ENCODE data around the gene HOXC9.
"Not testable (repeated sequence)": the region's sequence is repeated elsewhere in the genome, so short reads cannot be mapped to it uniquely, and the experiment has no call there.

Gene HOXC9

DNA sequence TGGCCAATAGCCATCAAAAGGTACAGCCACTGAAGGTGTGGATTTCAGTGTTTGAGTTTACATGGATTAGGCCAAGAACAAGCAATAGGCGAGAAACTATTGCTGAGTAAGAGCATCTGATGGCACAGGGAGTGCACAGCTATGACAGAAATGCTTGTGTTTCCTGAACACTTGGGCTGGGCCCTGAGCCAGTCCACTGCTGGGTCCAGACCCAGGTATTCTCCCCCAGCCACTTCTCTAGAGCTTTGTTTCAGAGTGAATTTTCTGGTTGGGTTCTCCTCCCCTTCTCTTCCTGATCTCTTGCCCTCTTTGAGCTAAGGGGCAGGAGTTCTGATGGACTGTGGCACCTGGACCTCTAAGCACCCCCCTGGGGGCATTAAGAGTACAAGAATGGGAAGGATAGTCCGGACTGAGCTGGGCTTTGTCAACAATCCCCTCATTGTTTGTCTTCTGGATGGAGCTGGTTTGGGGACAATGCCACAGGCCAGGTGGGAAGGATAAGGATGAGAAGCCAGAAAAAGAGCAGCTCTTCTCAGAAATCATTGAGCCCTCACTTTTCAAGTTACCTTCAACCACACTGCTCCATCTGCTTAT is 41.2 kb downstream of the HOXC9 start:
- TF ChIP-seq EZH2 (IDR thresholded peaks at IDR 0.05; ENCODE audit: borderline replicate concordance, low read depth, low read length, severe bottlenecking): no peak
- TF ChIP-seq, protein P1, sequence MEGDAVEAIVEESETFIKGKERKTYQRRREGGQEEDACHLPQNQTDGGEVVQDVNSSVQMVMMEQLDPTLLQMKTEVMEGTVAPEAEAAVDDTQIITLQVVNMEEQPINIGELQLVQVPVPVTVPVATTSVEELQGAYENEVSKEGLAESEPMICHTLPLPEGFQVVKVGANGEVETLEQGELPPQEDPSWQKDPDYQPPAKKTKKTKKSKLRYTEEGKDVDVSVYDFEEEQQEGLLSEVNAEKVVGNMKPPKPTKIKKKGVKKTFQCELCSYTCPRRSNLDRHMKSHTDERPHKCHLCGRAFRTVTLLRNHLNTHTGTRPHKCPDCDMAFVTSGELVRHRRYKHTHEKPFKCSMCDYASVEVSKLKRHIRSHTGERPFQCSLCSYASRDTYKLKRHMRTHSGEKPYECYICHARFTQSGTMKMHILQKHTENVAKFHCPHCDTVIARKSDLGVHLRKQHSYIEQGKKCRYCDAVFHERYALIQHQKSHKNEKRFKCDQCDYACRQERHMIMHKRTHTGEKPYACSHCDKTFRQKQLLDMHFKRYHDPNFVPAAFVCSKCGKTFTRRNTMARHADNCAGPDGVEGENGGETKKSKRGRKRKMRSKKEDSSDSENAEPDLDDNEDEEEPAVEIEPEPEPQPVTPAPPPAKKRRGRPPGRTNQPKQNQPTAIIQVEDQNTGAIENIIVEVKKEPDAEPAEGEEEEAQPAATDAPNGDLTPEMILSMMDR (IDR thresholded peaks at IDR 0.05; ENCODE audit: borderline replicate concordance, extremely low read depth, low read length, poor library complexity, severe bottlenecking): no peak

DNA sequence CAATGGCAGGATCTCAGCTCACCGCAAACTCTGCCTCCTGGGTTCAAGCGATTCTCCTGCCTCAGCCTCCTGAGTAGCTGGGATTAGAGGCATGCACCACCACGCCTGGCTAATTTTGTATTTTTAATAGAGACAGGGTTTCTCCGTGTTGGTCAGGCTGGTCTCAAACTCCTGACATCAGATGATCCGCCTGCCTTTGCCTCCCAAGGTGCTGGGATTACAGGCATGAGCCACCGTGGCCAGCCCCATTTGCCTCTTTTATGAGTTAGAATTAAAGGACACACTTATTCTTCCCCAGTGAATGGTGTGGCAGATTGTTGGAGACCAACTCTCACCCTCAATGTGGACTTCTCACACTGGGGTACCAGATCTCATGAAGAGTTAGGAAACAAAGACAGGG is 42.1 kb downstream of the HOXC9 start:
- not testable (repeated sequence) for ATAC-seq (ENCODE audit: insufficient read depth, low read depth); H3K79me2 ChIP-seq (ENCODE audit: insufficient read depth, low read length); H3K4me1 ChIP-seq (ENCODE audit: insufficient read depth, low read length)

More for the DNA sequence above, 41.2 kb downstream of the HOXC9 start:
- DNase-seq (no peak), ATAC-seq (ENCODE audit: insufficient read depth, low read depth) (no peak)
- H3K4me1 ChIP-seq (ENCODE audit: insufficient read depth, low read length): peaks cover 9% of the 10 kb centered on the region
- H4K20me1 ChIP-seq (ENCODE audit: insufficient read depth, low read length): no peaks in the 10 kb centered on the region
- no peak overlapping the region for H3K27ac ChIP-seq (ENCODE audit: low read length)
- H3K9ac ChIP-seq (ENCODE audit: low read depth, low read length): no peak overlapping the region
- peaks cover 45% of the 10 kb centered on the region for H3K27me3 ChIP-seq (ENCODE audit: insufficient read depth, low read length, poor library complexity)
- H3K9me3 ChIP-seq (ENCODE audit: insufficient read depth, low read length, severe bottlenecking): no peaks in the 10 kb centered on the region
- H3K4me3 ChIP-seq (ENCODE audit: low read depth in 1 of 2, low read length in 2 of 2): no peak overlapping the region
- no peaks in the 10 kb centered on the region for H3K79me2 ChIP-seq (ENCODE audit: insufficient read depth, low read length)
- no peaks in the 10 kb centered on the region for H3K36me3 ChIP-seq (ENCODE audit: insufficient read depth, low read length)
- H2AFZ ChIP-seq (ENCODE audit: low read depth, low read length): no peak overlapping the region
- no peak overlapping the region for H3K4me2 ChIP-seq (ENCODE audit: insufficient read depth, low read length)

DNA sequence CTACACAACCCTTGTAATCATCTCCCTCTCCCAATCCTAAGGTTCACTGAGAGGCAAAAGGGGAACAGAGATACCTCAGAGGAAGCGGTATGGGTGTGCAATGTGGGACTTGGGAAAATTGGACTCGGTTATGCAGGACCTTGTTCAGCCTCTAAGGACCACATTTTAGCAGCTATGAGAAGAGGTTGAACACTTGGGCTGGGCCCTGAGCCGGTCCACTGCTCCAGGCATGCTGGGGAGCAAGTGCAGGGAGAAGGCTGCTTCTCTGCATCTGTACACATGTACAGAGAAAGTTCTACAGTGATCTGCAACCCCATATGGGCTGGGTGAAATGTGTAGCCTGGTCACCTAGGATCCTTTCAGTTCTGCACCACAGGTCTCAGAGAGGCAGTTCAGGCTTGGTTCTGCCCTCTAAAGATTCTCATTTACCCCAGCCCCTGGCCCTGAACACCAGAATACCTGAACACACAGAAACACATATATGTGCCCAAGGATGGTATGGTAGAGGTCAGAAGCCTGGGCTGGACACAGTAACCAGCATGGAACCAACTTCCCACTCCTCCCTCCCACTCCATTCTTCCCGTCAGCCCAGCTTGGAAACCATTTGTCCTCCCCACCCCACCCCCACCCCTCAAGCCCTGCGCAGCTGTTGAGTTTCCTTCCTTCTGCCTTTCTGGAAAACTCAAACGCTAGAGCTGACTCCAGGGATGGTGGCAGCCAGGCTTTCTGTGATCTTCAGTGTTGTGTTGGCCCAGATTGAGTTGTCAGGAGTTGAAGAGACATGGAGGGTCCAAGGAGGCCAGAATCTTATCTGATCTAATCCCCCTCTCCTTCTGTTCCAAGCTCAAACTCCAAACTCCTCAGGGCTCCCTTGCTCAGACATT is 43.3 kb downstream of the HOXC9 start:
- TF ChIP-seq, protein P1 (IDR thresholded peaks at IDR 0.05; ENCODE audit: borderline replicate concordance, extremely low read depth, low read length, poor library complexity, severe bottlenecking): no peak
- no peak for TF ChIP-seq EZH2 (IDR thresholded peaks at IDR 0.05; ENCODE audit: borderline replicate concordance, low read depth, low read length, severe bottlenecking)
- ATAC-seq (ENCODE audit: insufficient read depth, low read depth) (no peak), DNase-seq (no peak)
- Histone ChIP-seq H3K27ac (ENCODE audit: low read length) (no peak overlapping the region), H3K27me3 (ENCODE audit: insufficient read depth, low read length, poor library complexity) (peaks cover 44% of the 10 kb centered on the region), H2AFZ (ENCODE audit: low read depth, low read length) (no peak overlapping the region), H3K79me2 (ENCODE audit: insufficient read depth, low read length) (no peaks in the 10 kb centered on the region), H3K4me3 (ENCODE audit: low read depth in 1 of 2, low read length in 2 of 2) (no peak overlapping the region), H3K4me2 (ENCODE audit: insufficient read depth, low read length) (no peak overlapping the region), H3K36me3 (ENCODE audit: insufficient read depth, low read length) (no peaks in the 10 kb centered on the region), H3K9ac (ENCODE audit: low read depth, low read length) (no peak overlapping the region), H3K4me1 (ENCODE audit: insufficient read depth, low read length) (peaks cover 9% of the 10 kb centered on the region), H3K9me3 (ENCODE audit: insufficient read depth, low read length, severe bottlenecking) (no peaks in the 10 kb centered on the region), H4K20me1 (ENCODE audit: insufficient read depth, low read length) (no peaks in the 10 kb centered on the region)

More for the DNA sequence above, 42.1 kb downstream of the HOXC9 start:
- H2AFZ ChIP-seq (ENCODE audit: low read depth, low read length); H3K4me3 ChIP-seq (ENCODE audit: low read depth in 1 of 2, low read length in 2 of 2); DNase-seq; H3K9ac ChIP-seq (ENCODE audit: low read depth, low read length); H3K4me2 ChIP-seq (ENCODE audit: insufficient read depth, low read length); H3K36me3 ChIP-seq (ENCODE audit: insufficient read depth, low read length); H4K20me1 ChIP-seq (ENCODE audit: insufficient read depth, low read length); H3K9me3 ChIP-seq (ENCODE audit: insufficient read depth, low read length, severe bottlenecking); H3K27ac ChIP-seq (ENCODE audit: low read length): not testable (repeated sequence)
- peaks cover 45% of the 10 kb centered on the region for H3K27me3 ChIP-seq (ENCODE audit: insufficient read depth, low read length, poor library complexity)

DNA sequence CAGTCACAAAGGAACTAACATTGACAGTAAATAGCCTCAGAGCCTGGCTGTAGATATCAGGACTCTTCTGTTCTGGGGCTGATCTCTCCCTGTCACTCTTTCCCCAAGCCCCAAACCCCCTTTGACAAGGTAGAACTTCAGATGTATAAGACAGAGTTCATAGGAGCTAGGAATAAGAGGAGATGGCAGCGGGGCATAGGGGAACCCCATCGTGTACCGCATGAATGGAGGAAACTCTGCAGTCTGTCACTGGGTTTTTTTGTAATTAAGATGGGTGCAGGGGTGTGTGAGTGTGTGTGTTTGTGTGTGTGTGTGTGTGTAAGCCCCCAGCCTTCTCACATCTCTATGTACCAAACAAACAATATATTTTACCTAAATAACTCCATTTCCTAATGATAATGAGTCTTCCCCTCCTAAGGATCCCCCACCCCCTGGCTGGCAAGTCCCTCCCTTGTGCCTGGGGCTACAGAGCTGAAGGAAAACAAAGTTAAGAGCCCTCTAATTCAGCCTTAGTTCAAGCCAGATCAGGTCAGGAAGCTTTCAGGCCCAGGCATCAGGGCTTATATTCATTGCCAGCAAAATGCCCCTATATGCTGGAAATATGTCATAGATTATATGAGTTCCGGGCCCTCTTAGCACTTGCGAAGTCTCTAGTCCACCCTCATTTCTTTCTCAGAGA is 44.6 kb downstream of the HOXC9 start:
- Histone ChIP-seq H2AFZ (ENCODE audit: low read depth, low read length) (no peak overlapping the region), H3K9ac (ENCODE audit: low read depth, low read length) (no peak overlapping the region), H3K79me2 (ENCODE audit: insufficient read depth, low read length) (no peaks in the 10 kb centered on the region), H3K27ac (ENCODE audit: low read length) (no peak overlapping the region), H3K36me3 (ENCODE audit: insufficient read depth, low read length) (no peaks in the 10 kb centered on the region), H3K9me3 (ENCODE audit: insufficient read depth, low read length, severe bottlenecking) (no peaks in the 10 kb centered on the region), H4K20me1 (ENCODE audit: insufficient read depth, low read length) (no peaks in the 10 kb centered on the region), H3K4me3 (ENCODE audit: low read depth in 1 of 2, low read length in 2 of 2) (no peak overlapping the region), H3K27me3 (ENCODE audit: insufficient read depth, low read length, poor library complexity) (peaks cover 45% of the 10 kb centered on the region), H3K4me2 (ENCODE audit: insufficient read depth, low read length) (no peak overlapping the region), H3K4me1 (ENCODE audit: insufficient read depth, low read length) (peaks cover 9% of the 10 kb centered on the region)
- TF ChIP-seq EZH2 (IDR thresholded peaks at IDR 0.05; ENCODE audit: borderline replicate concordance, low read depth, low read length, severe bottlenecking): no peak
- TF ChIP-seq, protein P1 (IDR thresholded peaks at IDR 0.05; ENCODE audit: borderline replicate concordance, extremely low read depth, low read length, poor library complexity, severe bottlenecking): no peak
- DNase-seq (no peak), ATAC-seq (ENCODE audit: insufficient read depth, low read depth) (no peak)
